Activated CD8-positive, alpha-beta T cell treated with anti-CD3 and anti-CD28 coated beads, Interleukin-2, amount 10 ng/mL, durations not matched to agents 7 days and 5 days (primary cell): ENCODE measurements around the gene RPTN. TPM values are rescaled to one million over a fixed set of nuclear protein-coding genes. Genes with fewer than 3 reads are reported as not detected.

Experiments used
- ATAC-seq: fragments of 150-1000 bp; cut with Tn5 transposase; one replicate; pipeline ENCODE4 v1.10.0; 2021; ENCODE audit warnings: moderate library complexity
- CTCF ChIA-PET: fragments of 350-600 bp; sonication (Branson Sonifier 250); formaldehyde crosslinking; loops from one replicate; lab custom pipeline; 2021; ENCODE audit warnings: antibody characterized with exemption; lab: Charles Lee
- POLR2A ChIA-PET: fragments of 350-600 bp; sonication (Branson Sonifier 250); formaldehyde crosslinking; loops from one replicate; lab custom pipeline; 2021; ENCODE audit warnings: antibody characterized with exemption; lab: Charles Lee
- DNase-seq: peaks from one replicate; pipeline ENCODE4 v3.0.0-alpha.2; 2020
- H3K27ac Mint-ChIP-seq: one replicate; pipeline ENCODE4 v1.8.0; 2021; ENCODE audit warnings: mild to moderate bottlenecking, mixed read lengths
- H3K27me3 Mint-ChIP-seq: one replicate; pipeline ENCODE4 v1.8.0; 2021; ENCODE audit warnings: low read depth, mixed read lengths
- H3K36me3 Mint-ChIP-seq: one replicate; pipeline ENCODE4 v1.8.0; 2021; ENCODE audit warnings: low read depth, mixed read lengths
- H3K4me1 Mint-ChIP-seq: one replicate; pipeline ENCODE4 v1.8.0; 2021; ENCODE audit warnings: low read depth, mixed read lengths
- H3K4me3 Mint-ChIP-seq: one replicate; pipeline ENCODE4 v1.8.0; 2021; ENCODE audit warnings: mild to moderate bottlenecking, mixed read lengths
- H3K9me3 Mint-ChIP-seq: one replicate; pipeline ENCODE4 v1.8.0; 2022; ENCODE audit warnings: mixed read lengths; ENCODE audit not compliant: insufficient read depth
- total RNA-seq, 2 experiments: library from RNA; stranded (reverse); gene quantifications; one replicate each; pipeline ENCODE4 v1.2.3, GENCODE V29; 2021

Gene RPTN
- total RNA-seq, 2 experiments from 2014 or later: not detected

GRCh38 chr1:152182944-152183361, 23.9 kb upstream of the RPTN start:
- no peaks in the 10 kb centered on the region for H3K36me3 Mint-ChIP-seq
- ATAC-seq: peak; percentile 40
- POLR2A ChIA-PET: no interaction called here
- H3K4me3 Mint-ChIP-seq: no peak overlapping the region
- peaks cover 7% of the 10 kb centered on the region for H3K27me3 Mint-ChIP-seq
- H3K27ac Mint-ChIP-seq: no peak overlapping the region
- no peaks in the 10 kb centered on the region for H3K9me3 Mint-ChIP-seq
- DNase-seq: no peak
- CTCF ChIA-PET: interaction anchor here (0.9 to 12.3 kb wide), 12 partner anchors 8 to 276 kb away, joined by 3 to 322 read pairs (median 4); no protein-coding TSS in a partner anchor
- H3K4me1 Mint-ChIP-seq: no peaks in the 10 kb centered on the region

DNA sequence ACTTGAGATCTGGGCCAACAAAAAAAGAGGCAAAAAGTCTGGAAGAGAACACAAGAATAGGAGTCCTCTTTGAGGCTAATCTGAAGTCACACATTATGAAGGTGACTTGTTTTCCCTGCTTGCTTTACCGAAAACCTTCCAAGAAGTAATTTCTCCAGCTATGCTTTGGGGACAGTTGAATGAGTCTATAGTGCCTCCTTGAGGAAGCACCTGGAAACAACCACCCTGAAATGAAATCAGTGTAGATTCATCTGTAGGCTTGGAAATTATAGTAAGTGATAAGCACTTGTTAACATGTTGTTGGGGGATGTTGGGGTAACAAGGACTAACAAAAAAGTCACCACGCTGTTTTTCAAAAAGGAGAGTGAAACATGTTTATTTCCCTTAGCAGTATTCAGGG, 23.4 kb upstream of the RPTN start:
- no peak overlapping the region for H3K4me3 Mint-ChIP-seq
- ATAC-seq: no peak
- no peak overlapping the region for H3K27ac Mint-ChIP-seq
- peak; percentile 24 for DNase-seq
- no peaks in the 10 kb centered on the region for H3K9me3 Mint-ChIP-seq
- no peaks in the 10 kb centered on the region for H3K36me3 Mint-ChIP-seq
- ChIA-PET POLR2A (no interaction called here), CTCF (interaction anchor here (0.9 to 12.3 kb wide), 9 partner anchors 8 to 276 kb away, joined by 3 to 322 read pairs (median 5); no protein-coding TSS in a partner anchor)
- H3K27me3 Mint-ChIP-seq: peaks cover 7% of the 10 kb centered on the region
- no peaks in the 10 kb centered on the region for H3K4me1 Mint-ChIP-seq

DNA sequence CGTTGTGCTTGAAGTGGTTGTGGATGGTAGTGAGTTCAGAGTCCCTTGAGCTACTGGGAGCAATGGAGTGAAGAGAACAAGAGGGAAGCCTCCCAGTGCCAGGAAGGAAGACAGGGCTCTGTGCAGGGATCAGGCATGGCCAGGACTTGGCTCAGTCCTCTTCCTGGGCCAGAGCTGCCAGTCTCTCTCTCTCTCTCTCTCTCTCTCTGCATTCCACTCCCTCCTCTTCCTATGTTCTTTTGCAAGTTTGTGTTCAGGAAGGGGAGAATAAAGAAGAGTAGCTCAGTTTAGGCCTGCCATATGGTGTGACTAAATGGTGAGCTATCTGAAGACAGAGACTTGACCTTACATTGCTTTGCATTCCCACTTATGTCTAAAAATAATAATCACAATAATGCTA, 20.5 kb upstream of the RPTN start:
- Mint-ChIP-seq H3K4me1 (no peaks in the 10 kb centered on the region), H3K4me3 (no peak overlapping the region), H3K27me3 (peaks cover 8% of the 10 kb centered on the region), H3K36me3 (no peaks in the 10 kb centered on the region), H3K27ac (no peak overlapping the region), H3K9me3 (no peaks in the 10 kb centered on the region)
- ATAC-seq: no peak
- ChIA-PET CTCF (interaction anchor here (0.6 to 12.3 kb wide), 5 partner anchors 47 to 279 kb away, joined by 3 to 322 read pairs (median 5); no protein-coding TSS in a partner anchor), POLR2A (no interaction called here)
- DNase-seq: no peak

- no peak overlapping the region for H3K27ac Mint-ChIP-seq
Measured at GRCh38 chr1:152170287-152170905, 11.4 kb upstream of the RPTN start.

GRCh38 chr1:152169366-152170025, 10.5 kb upstream of the RPTN start:
- H3K4me1 Mint-ChIP-seq: peaks cover 11% of the 10 kb centered on the region
- ChIA-PET POLR2A (no interaction called here), CTCF (interaction anchor here (1.0 to 1.3 kb wide), 2 partner anchors 14 to 20 kb away, joined by 3 to 4 read pairs; no protein-coding TSS in a partner anchor)
- no peak for ATAC-seq
- no peak overlapping the region for H3K27ac Mint-ChIP-seq
- H3K4me3 Mint-ChIP-seq: no peak overlapping the region
- no peaks in the 10 kb centered on the region for H3K36me3 Mint-ChIP-seq
- H3K9me3 Mint-ChIP-seq: no peaks in the 10 kb centered on the region
- H3K27me3 Mint-ChIP-seq: no peaks in the 10 kb centered on the region
- no peak for DNase-seq

More at GRCh38 chr1:152170287-152170905, 11.4 kb upstream of the RPTN start:
- Mint-ChIP-seq H3K9me3 (no peaks in the 10 kb centered on the region), H3K36me3 (no peaks in the 10 kb centered on the region), H3K27me3 (peaks cover 2% of the 10 kb centered on the region), H3K4me3 (no peak overlapping the region), H3K4me1 (peaks cover 10% of the 10 kb centered on the region)
- ATAC-seq (no peak), DNase-seq (no peak)
- CTCF ChIA-PET: interaction anchor here (0.8 to 1.7 kb wide), 3 partner anchors 13 to 118 kb away, joined by 3 to 4 read pairs (median 4); no protein-coding TSS in a partner anchor
- POLR2A ChIA-PET: no interaction called here

GRCh38 chr1:152168535-152168868, 9.5 kb upstream of the RPTN start:
- peaks cover 11% of the 10 kb centered on the region for H3K4me1 Mint-ChIP-seq
- no peak overlapping the region for H3K4me3 Mint-ChIP-seq
- no peaks in the 10 kb centered on the region for H3K9me3 Mint-ChIP-seq
- CTCF ChIA-PET: interaction anchor here (1.0 to 1.8 kb wide), 3 partner anchors 10 to 21 kb away, joined by 3 to 5 read pairs (median 3); no protein-coding TSS in a partner anchor
- H3K36me3 Mint-ChIP-seq: no peaks in the 10 kb centered on the region
- peaks cover 5% of the 10 kb centered on the region for H3K27me3 Mint-ChIP-seq
- POLR2A ChIA-PET: no interaction called here
- no peak for DNase-seq
- H3K27ac Mint-ChIP-seq: no peak overlapping the region
- no peak for ATAC-seq

GRCh38 chr1:152167835-152168534, 9.0 kb upstream of the RPTN start:
- CTCF ChIA-PET: interaction anchor here (1.0 to 1.8 kb wide), 4 partner anchors 10 to 290 kb away, joined by 3 to 5 read pairs (median 4); no protein-coding TSS in a partner anchor
- peaks cover 5% of the 10 kb centered on the region for H3K27me3 Mint-ChIP-seq
- H3K4me1 Mint-ChIP-seq: peaks cover 11% of the 10 kb centered on the region
- H3K9me3 Mint-ChIP-seq: no peaks in the 10 kb centered on the region
- no peaks in the 10 kb centered on the region for H3K36me3 Mint-ChIP-seq
- H3K27ac Mint-ChIP-seq: no peak overlapping the region
- H3K4me3 Mint-ChIP-seq: no peak overlapping the region
- POLR2A ChIA-PET: interaction anchor here (0.8 kb wide), 1 partner anchor 36 kb away, joined by 3 read pairs; no protein-coding TSS in a partner anchor
- DNase-seq (no peak), ATAC-seq (no peak)

GRCh38 chr1:152166966-152167365, 7.9 kb upstream of the RPTN start:
- peaks cover 5% of the 10 kb centered on the region for H3K27me3 Mint-ChIP-seq
- no peaks in the 10 kb centered on the region for H3K9me3 Mint-ChIP-seq
- ATAC-seq (no peak), DNase-seq (no peak)
- H3K4me1 Mint-ChIP-seq: peaks cover 11% of the 10 kb centered on the region
- H3K36me3 Mint-ChIP-seq: no peaks in the 10 kb centered on the region
- CTCF ChIA-PET: interaction anchor here (1.2 to 1.8 kb wide), 4 partner anchors 18 to 291 kb away, joined by 3 to 5 read pairs (median 4); no protein-coding TSS in a partner anchor
- H3K4me3 Mint-ChIP-seq: no peak overlapping the region
- H3K27ac Mint-ChIP-seq: no peak overlapping the region
- POLR2A ChIA-PET: no interaction called here

DNA sequence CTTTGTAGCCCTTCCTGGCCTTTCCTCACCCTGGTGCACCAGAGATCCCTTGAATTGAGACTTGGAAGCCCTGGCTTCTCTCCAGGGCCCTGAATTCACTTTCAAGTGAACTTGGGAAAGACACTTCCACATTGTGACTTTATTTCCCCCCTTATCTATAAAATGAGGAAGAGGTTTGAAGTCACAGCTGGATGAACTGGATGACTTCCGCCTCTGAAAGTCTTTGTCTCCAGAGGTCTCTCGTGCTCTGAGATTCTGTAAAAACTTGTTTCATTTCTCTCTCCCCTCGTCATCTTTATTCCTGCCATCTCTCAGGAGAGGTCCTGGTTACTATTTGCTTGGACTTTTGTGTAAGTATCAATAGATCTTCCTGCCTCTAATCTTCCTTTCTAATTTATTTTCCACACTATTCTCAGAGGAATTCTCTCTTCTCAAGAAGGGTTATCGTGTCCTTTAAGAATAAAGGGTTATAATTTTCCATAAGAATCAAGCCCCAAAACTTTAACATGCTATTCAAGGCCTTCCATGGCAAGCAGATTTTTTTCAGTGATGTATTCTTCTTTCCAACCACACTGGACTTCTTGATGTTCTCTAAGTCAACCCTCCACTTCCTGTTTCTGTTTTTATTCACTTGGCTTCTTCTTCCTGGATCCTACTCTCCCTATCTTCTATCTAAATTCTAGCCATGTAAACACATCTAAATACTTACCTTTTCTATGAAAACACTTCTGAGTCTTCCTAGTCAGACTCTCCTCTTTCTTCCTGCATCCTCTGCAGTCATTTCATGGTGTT, 6.5 kb upstream of the RPTN start:
- Mint-ChIP-seq H3K4me3 (no peak overlapping the region), H3K27me3 (peaks cover 5% of the 10 kb centered on the region), H3K9me3 (no peaks in the 10 kb centered on the region), H3K27ac (peak overlapping the region; percentile 28), H3K36me3 (no peaks in the 10 kb centered on the region), H3K4me1 (peaks cover 11% of the 10 kb centered on the region)
- ATAC-seq (no peak), DNase-seq (no peak)
- ChIA-PET POLR2A (no interaction called here), CTCF (interaction anchor here (1.5 kb wide), 1 partner anchor 54 kb away, joined by 3 read pairs; no protein-coding TSS in a partner anchor)

DNA sequence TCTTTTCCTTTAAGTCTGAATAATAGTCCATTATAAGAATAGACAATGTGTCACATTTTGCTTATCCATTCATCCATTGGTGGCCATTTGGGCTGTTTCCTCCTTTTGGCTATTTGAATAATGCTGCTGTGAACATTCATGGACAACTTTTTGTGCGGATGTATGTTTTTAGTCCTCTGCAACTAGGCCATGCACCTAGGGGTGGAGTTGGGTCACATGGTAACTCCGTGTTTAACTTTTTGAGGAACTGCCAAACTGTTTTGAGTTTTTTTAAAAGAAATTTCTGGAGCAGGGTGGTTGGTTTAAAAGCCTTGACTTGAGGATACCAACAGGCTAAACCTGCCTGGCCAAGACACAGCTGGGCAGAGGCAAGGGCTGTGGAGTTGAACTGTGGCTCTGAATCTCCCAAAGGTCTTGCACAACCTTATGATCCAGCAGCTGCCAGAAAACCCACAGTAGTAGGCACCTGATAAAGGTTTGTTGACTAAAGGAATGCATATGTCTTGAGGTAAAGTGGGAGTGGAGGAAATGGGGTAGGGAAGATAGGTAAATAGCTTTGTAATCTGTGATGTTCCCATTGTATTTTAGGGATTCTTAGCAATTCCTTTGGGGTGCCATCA, 5.6 kb upstream of the RPTN start:
- ChIA-PET CTCF (interaction anchor here (0.5 kb wide), 1 partner anchor 13 kb away, joined by 3 read pairs; no protein-coding TSS in a partner anchor), POLR2A (no interaction called here)
- no peak for DNase-seq
- Mint-ChIP-seq H3K4me1 (peaks cover 11% of the 10 kb centered on the region), H3K27ac (no peak overlapping the region), H3K36me3 (no peaks in the 10 kb centered on the region), H3K4me3 (no peak overlapping the region), H3K27me3 (peaks cover 5% of the 10 kb centered on the region), H3K9me3 (no peaks in the 10 kb centered on the region)
- ATAC-seq: no peak
